ENCODE results near the gene PHLPP1.

- TF ChIP-seq CTCF (IDR thresholded peaks at IDR 0.05) (no peak), POLR2A (IDR thresholded peaks at IDR 0.05) (no peak)
Measured at GRCh38 chr18:62988471-62988870, 273.1 kb downstream of the PHLPP1 start.
